Measurements from ENCODE around the gene CELF4.

The CELF4 gene

DNA sequence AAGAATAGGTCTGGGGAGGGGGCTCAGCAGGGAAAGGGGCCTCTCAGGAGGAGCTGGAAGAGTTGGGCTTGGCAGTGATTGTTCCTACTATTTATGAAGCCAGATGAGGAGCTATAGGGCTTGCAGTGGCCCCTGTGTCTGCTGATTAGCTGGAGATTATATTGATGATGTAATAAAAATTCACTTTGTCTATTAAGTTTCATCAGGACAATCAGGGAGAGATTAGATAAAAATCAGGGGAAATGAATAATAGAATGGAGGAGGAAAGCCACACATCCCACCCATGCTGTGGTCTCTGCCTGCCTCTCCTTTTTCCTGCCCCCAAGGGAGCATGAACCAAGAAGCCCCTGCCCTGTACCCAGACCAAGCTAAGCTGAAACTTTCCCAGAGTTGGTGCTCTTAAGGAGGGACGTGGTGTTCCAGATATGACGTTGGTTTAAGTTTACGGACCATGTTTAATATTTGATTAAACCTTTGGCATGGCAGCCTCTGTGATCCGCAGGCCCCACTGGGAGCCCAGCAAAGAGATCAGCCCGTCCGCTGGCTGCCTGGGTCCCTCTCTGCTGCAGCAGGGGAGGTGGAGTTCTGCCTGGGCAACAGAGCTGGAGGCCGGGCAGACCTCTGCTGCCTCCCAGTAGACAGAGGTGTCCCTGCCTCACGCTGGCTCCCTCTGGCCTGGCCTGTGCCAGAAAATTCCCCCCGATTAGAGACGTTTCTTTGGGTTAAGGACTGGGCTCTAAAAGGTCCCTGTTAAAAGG is 15.3 kb downstream of the CELF4 start:
- TF ChIP-seq, protein P1, sequence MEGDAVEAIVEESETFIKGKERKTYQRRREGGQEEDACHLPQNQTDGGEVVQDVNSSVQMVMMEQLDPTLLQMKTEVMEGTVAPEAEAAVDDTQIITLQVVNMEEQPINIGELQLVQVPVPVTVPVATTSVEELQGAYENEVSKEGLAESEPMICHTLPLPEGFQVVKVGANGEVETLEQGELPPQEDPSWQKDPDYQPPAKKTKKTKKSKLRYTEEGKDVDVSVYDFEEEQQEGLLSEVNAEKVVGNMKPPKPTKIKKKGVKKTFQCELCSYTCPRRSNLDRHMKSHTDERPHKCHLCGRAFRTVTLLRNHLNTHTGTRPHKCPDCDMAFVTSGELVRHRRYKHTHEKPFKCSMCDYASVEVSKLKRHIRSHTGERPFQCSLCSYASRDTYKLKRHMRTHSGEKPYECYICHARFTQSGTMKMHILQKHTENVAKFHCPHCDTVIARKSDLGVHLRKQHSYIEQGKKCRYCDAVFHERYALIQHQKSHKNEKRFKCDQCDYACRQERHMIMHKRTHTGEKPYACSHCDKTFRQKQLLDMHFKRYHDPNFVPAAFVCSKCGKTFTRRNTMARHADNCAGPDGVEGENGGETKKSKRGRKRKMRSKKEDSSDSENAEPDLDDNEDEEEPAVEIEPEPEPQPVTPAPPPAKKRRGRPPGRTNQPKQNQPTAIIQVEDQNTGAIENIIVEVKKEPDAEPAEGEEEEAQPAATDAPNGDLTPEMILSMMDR (IDR thresholded peaks at IDR 0.05; ENCODE audit: insufficient read depth, missing control alignments), result no peak
- DNase-seq (ENCODE audit: insufficient read length, low spot score), result no peak
- no peak for FAIRE-seq

DNA sequence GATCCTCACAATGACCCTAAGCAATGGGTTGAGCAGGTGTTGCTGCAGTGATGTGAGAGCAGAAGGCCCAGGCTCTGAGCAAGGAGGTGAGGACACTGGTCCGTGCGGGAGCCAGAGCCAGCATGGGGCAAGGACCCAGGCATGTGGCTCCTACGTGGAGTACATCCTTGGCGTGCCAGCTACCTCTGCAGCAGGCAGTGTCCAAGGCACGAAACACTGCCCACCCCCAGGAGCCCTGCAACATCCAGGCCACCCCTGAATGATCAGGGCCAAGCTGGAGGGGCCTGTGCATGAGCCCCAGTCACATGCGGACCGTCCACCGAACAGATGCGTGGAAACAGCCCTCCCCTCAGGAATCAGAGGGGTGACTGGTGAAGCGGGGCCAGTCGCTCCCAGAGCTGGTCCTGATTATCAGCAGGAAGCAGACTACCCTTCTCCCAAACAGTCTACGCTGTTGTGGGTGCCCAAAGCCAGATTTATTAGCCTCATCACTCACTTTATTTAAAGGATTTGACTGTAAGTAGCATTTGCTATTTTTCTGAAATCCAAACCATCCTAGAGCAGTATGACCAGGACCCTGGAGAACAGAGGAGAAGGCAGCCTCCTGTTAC is 16.8 kb downstream of the CELF4 start:
- TF ChIP-seq, protein P1 (IDR thresholded peaks at IDR 0.05; ENCODE audit: insufficient read depth, missing control alignments), result no peak
- DNase-seq (ENCODE audit: insufficient read length, low spot score), result no peak
- FAIRE-seq, result no peak

GRCh38 chr18:37547196-37547827 is 18.3 kb downstream of the CELF4 start:
- TF ChIP-seq, protein P1 (IDR thresholded peaks at IDR 0.05; ENCODE audit: insufficient read depth, missing control alignments), result no peak
- DNase-seq (ENCODE audit: insufficient read length, low spot score) (no peak), FAIRE-seq (no peak)

GRCh38 chr18:37546651-37547050 is 18.9 kb downstream of the CELF4 start:
- FAIRE-seq, result no peak
- TF ChIP-seq, protein P1 (IDR thresholded peaks at IDR 0.05; ENCODE audit: insufficient read depth, missing control alignments), result no peak
- no peak for DNase-seq (ENCODE audit: insufficient read length, low spot score)

- DNase-seq (ENCODE audit: insufficient read length, low spot score), result no peak
- FAIRE-seq, result no peak
- TF ChIP-seq, protein P1 (IDR thresholded peaks at IDR 0.05; ENCODE audit: insufficient read depth, missing control alignments), result no peak
Measured at GRCh38 chr18:37546272-37546537, 19.4 kb downstream of the CELF4 start.

GRCh38 chr18:37545461-37546271 is 19.9 kb downstream of the CELF4 start:
- TF ChIP-seq, protein P1 (IDR thresholded peaks at IDR 0.05; ENCODE audit: insufficient read depth, missing control alignments), result no peak
- no peak for DNase-seq (ENCODE audit: insufficient read length, low spot score)
- FAIRE-seq, result no peak

All from D721Med (cell line).